ENCODE data around the gene KTN1.

The KTN1 gene

GRCh38 chr14:55583942-55584468 is 4.0 kb downstream of the KTN1 start:
- Mint-ChIP-seq H3K27me3 (ENCODE audit: low read depth) (no peaks in the 10 kb centered on the region), H3K4me1 (ENCODE audit: low read depth) (peaks cover 29% of the 10 kb centered on the region), H3K36me3 (ENCODE audit: low read depth) (no peaks in the 10 kb centered on the region), H3K4me3 (no peak overlapping the region), H3K27ac (no peak overlapping the region), H3K9me3 (no peaks in the 10 kb centered on the region)
- no peak for DNase-seq (ENCODE audit: low spot score)

GRCh38 chr14:55585854-55586253 is 5.8 kb downstream of the KTN1 start:
- H3K4me3 Mint-ChIP-seq, result no peak overlapping the region
- H3K9me3 Mint-ChIP-seq, result no peaks in the 10 kb centered on the region
- no peak for DNase-seq (ENCODE audit: low spot score)
- H3K27ac Mint-ChIP-seq, result no peak overlapping the region
- H3K27me3 Mint-ChIP-seq (ENCODE audit: low read depth), result no peaks in the 10 kb centered on the region
- no peaks in the 10 kb centered on the region for H3K36me3 Mint-ChIP-seq (ENCODE audit: low read depth)
- H3K4me1 Mint-ChIP-seq (ENCODE audit: low read depth), result peaks cover 31% of the 10 kb centered on the region

GRCh38 chr14:55586411-55586810 is 6.4 kb downstream of the KTN1 start:
- H3K27me3 Mint-ChIP-seq (ENCODE audit: low read depth), result no peaks in the 10 kb centered on the region
- peaks cover 27% of the 10 kb centered on the region for H3K4me1 Mint-ChIP-seq (ENCODE audit: low read depth)
- no peak for DNase-seq (ENCODE audit: low spot score)
- no peak overlapping the region for H3K4me3 Mint-ChIP-seq
- no peaks in the 10 kb centered on the region for H3K9me3 Mint-ChIP-seq
- no peaks in the 10 kb centered on the region for H3K36me3 Mint-ChIP-seq (ENCODE audit: low read depth)
- H3K27ac Mint-ChIP-seq, result no peak overlapping the region

GRCh38 chr14:55587847-55588246 is 7.8 kb downstream of the KTN1 start:
- no peak for DNase-seq (ENCODE audit: low spot score)
- Mint-ChIP-seq H3K4me1 (ENCODE audit: low read depth) (peaks cover 30% of the 10 kb centered on the region), H3K36me3 (ENCODE audit: low read depth) (no peaks in the 10 kb centered on the region), H3K27me3 (ENCODE audit: low read depth) (no peaks in the 10 kb centered on the region), H3K27ac (no peak overlapping the region), H3K9me3 (no peaks in the 10 kb centered on the region), H3K4me3 (no peak overlapping the region)

- H3K4me1 Mint-ChIP-seq (ENCODE audit: low read depth), result peaks cover 27% of the 10 kb centered on the region
- no peaks in the 10 kb centered on the region for H3K27me3 Mint-ChIP-seq (ENCODE audit: low read depth)
- no peaks in the 10 kb centered on the region for H3K36me3 Mint-ChIP-seq (ENCODE audit: low read depth)
- H3K27ac Mint-ChIP-seq, result no peak overlapping the region
- no peak overlapping the region for H3K4me3 Mint-ChIP-seq
- no peaks in the 10 kb centered on the region for H3K9me3 Mint-ChIP-seq
- DNase-seq (ENCODE audit: low spot score), result no peak
Measured at GRCh38 chr14:55588259-55588699, 8.3 kb downstream of the KTN1 start.

- Mint-ChIP-seq H3K27me3 (ENCODE audit: low read depth) (no peaks in the 10 kb centered on the region), H3K4me3 (no peak overlapping the region), H3K36me3 (ENCODE audit: low read depth) (no peaks in the 10 kb centered on the region), H3K27ac (no peak overlapping the region), H3K4me1 (ENCODE audit: low read depth) (peaks cover 31% of the 10 kb centered on the region), H3K9me3 (no peaks in the 10 kb centered on the region)
- DNase-seq (ENCODE audit: low spot score), result no peak
Measured at GRCh38 chr14:55589171-55589570, 9.2 kb downstream of the KTN1 start.

- Mint-ChIP-seq H3K27ac (no peak overlapping the region), H3K27me3 (ENCODE audit: low read depth) (no peaks in the 10 kb centered on the region), H3K4me1 (ENCODE audit: low read depth) (peaks cover 20% of the 10 kb centered on the region), H3K4me3 (no peak overlapping the region), H3K36me3 (ENCODE audit: low read depth) (no peaks in the 10 kb centered on the region), H3K9me3 (no peaks in the 10 kb centered on the region)
- no peak for DNase-seq (ENCODE audit: low spot score)
Measured at GRCh38 chr14:55592436-55592835, 12.4 kb downstream of the KTN1 start.

- peaks cover 19% of the 10 kb centered on the region for H3K4me1 Mint-ChIP-seq (ENCODE audit: low read depth)
- no peak overlapping the region for H3K27ac Mint-ChIP-seq
- no peaks in the 10 kb centered on the region for H3K9me3 Mint-ChIP-seq
- H3K27me3 Mint-ChIP-seq (ENCODE audit: low read depth), result no peaks in the 10 kb centered on the region
- H3K36me3 Mint-ChIP-seq (ENCODE audit: low read depth), result peaks cover 2% of the 10 kb centered on the region
- no peak for DNase-seq (ENCODE audit: low spot score)
- H3K4me3 Mint-ChIP-seq, result no peak overlapping the region
Measured at GRCh38 chr14:55593698-55594097, 13.7 kb downstream of the KTN1 start.

- no peak for DNase-seq (ENCODE audit: low spot score)
- peaks cover 2% of the 10 kb centered on the region for H3K36me3 Mint-ChIP-seq (ENCODE audit: low read depth)
- H3K27me3 Mint-ChIP-seq (ENCODE audit: low read depth), result no peaks in the 10 kb centered on the region
- H3K4me3 Mint-ChIP-seq, result no peak overlapping the region
- H3K4me1 Mint-ChIP-seq (ENCODE audit: low read depth), result peaks cover 5% of the 10 kb centered on the region
- H3K9me3 Mint-ChIP-seq, result no peaks in the 10 kb centered on the region
- H3K27ac Mint-ChIP-seq, result no peak overlapping the region
Measured at GRCh38 chr14:55599250-55599879, 19.4 kb downstream of the KTN1 start.

- H3K36me3 Mint-ChIP-seq (ENCODE audit: low read depth), result peaks cover 2% of the 10 kb centered on the region
- H3K27me3 Mint-ChIP-seq (ENCODE audit: low read depth), result no peaks in the 10 kb centered on the region
- H3K4me3 Mint-ChIP-seq, result no peak overlapping the region
- H3K4me1 Mint-ChIP-seq (ENCODE audit: low read depth), result peaks cover 5% of the 10 kb centered on the region
- H3K9me3 Mint-ChIP-seq, result no peaks in the 10 kb centered on the region
- DNase-seq (ENCODE audit: low spot score), result no peak
- H3K27ac Mint-ChIP-seq, result no peak overlapping the region
Measured at GRCh38 chr14:55600784-55601561, 21.0 kb downstream of the KTN1 start.

GRCh38 chr14:55603401-55603953 is 23.5 kb downstream of the KTN1 start:
- Mint-ChIP-seq H3K27ac (no peak overlapping the region), H3K9me3 (no peaks in the 10 kb centered on the region), H3K36me3 (ENCODE audit: low read depth) (no peaks in the 10 kb centered on the region), H3K4me3 (no peak overlapping the region), H3K27me3 (ENCODE audit: low read depth) (no peaks in the 10 kb centered on the region), H3K4me1 (ENCODE audit: low read depth) (peaks cover 5% of the 10 kb centered on the region)
- no peak for DNase-seq (ENCODE audit: low spot score)

- Mint-ChIP-seq H3K9me3 (no peaks in the 10 kb centered on the region), H3K4me3 (no peak overlapping the region), H3K36me3 (ENCODE audit: low read depth) (peaks cover 2% of the 10 kb centered on the region), H3K27me3 (ENCODE audit: low read depth) (no peaks in the 10 kb centered on the region), H3K4me1 (ENCODE audit: low read depth) (peaks cover 8% of the 10 kb centered on the region), H3K27ac (no peak overlapping the region)
- no peak for DNase-seq (ENCODE audit: low spot score)
Measured at GRCh38 chr14:55604488-55604887, 24.5 kb downstream of the KTN1 start.

GRCh38 chr14:55604900-55605418 is 25.0 kb downstream of the KTN1 start:
- Mint-ChIP-seq H3K36me3 (ENCODE audit: low read depth) (peaks cover 2% of the 10 kb centered on the region), H3K27me3 (ENCODE audit: low read depth) (no peaks in the 10 kb centered on the region), H3K27ac (no peak overlapping the region), H3K9me3 (no peaks in the 10 kb centered on the region), H3K4me3 (no peak overlapping the region), H3K4me1 (ENCODE audit: low read depth) (peaks cover 8% of the 10 kb centered on the region)
- no peak for DNase-seq (ENCODE audit: low spot score)

GRCh38 chr14:55605793-55606192 is 25.8 kb downstream of the KTN1 start:
- Mint-ChIP-seq H3K4me1 (ENCODE audit: low read depth) (peaks cover 4% of the 10 kb centered on the region), H3K27me3 (ENCODE audit: low read depth) (no peaks in the 10 kb centered on the region), H3K27ac (no peak overlapping the region), H3K4me3 (no peak overlapping the region), H3K36me3 (ENCODE audit: low read depth) (peaks cover 2% of the 10 kb centered on the region), H3K9me3 (no peaks in the 10 kb centered on the region)
- DNase-seq (ENCODE audit: low spot score), result no peak

All from T-helper 2 cell treated with Interferon-gamma antibody and Interleukin-4, amounts not matched to agents 5 μg/mL and 100 μg/mL, for 36 hours (primary cell).